GM18511 (cell line): ENCODE measurements around the gene P2RX1.

Source experiments
- ATAC-seq: cut with Tn5 transposase; IDR thresholded peaks from one replicate; pipeline ENCODE4 v1.9.1; 2021; ENCODE audit warnings: mild to moderate bottlenecking, moderate library complexity; ENCODE audit not compliant: unreplicated experiment

P2RX1 gene

GRCh38 chr17:3915995-3916696 lies at the start of gene P2RX1:
P2RX1 (minus strand) TSS chr17:3916465; CDS start chr17:3916225, 240 bp downstream.
- no peak for ATAC-seq

GRCh38 chr17:3965118-3965800 lies 49.0 kb upstream of the P2RX1 start:
- ATAC-seq, result peak; percentile 38

GRCh38 chr17:3964203-3965117 lies 48.2 kb upstream of the P2RX1 start, which contains the start of gene ATP2A3:
ATP2A3 (minus strand) TSS chr17:3964437; CDS start chr17:3964291, 146 bp downstream.
- ATAC-seq, result peak; percentile 63

- peak; percentile 17 for ATAC-seq
Measured at GRCh38 chr17:3963237-3964201, 47.3 kb upstream of the P2RX1 start.

GRCh38 chr17:3962965-3963236 lies 46.6 kb upstream of the P2RX1 start:
- no peak for ATAC-seq

- no peak for ATAC-seq
Measured at GRCh38 chr17:3962217-3962964, 46.1 kb upstream of the P2RX1 start.

GRCh38 chr17:3961564-3962047 lies 45.3 kb upstream of the P2RX1 start:
- ATAC-seq, result peak; percentile 36

- no peak for ATAC-seq
Measured at GRCh38 chr17:3960764-3961163, 44.5 kb upstream of the P2RX1 start.

- ATAC-seq, result no peak
Measured at GRCh38 chr17:3959921-3960601, 43.8 kb upstream of the P2RX1 start.

GRCh38 chr17:3959295-3959899 lies 43.1 kb upstream of the P2RX1 start:
- no peak for ATAC-seq

- no peak for ATAC-seq
Measured at GRCh38 chr17:3957735-3958599, 41.7 kb upstream of the P2RX1 start.

GRCh38 chr17:3956983-3957382 lies 40.7 kb upstream of the P2RX1 start:
- ATAC-seq, result no peak

GRCh38 chr17:3956327-3956957 lies 40.2 kb upstream of the P2RX1 start:
- ATAC-seq, result no peak

- ATAC-seq, result no peak
Measured at GRCh38 chr17:3955673-3955988, 39.4 kb upstream of the P2RX1 start.

GRCh38 chr17:3954976-3955672 lies 38.9 kb upstream of the P2RX1 start:
- ATAC-seq, result no peak

- ATAC-seq, result no peak
Measured at GRCh38 chr17:3954086-3954485, 37.8 kb upstream of the P2RX1 start.

- ATAC-seq, result no peak
Measured at GRCh38 chr17:3953542-3953941, 37.3 kb upstream of the P2RX1 start.
